LNCAP (cell line): ENCODE data around the gene CD1E.

Experiments used
- TF ChIP-seq, protein P1 (sequence below): fragments of 450-650 bp; IDR thresholded peaks from 2 replicates; pipeline ENCODE4 v1.5.1; 2017; ENCODE audit warnings: mild to moderate bottlenecking

Gene CD1E

DNA sequence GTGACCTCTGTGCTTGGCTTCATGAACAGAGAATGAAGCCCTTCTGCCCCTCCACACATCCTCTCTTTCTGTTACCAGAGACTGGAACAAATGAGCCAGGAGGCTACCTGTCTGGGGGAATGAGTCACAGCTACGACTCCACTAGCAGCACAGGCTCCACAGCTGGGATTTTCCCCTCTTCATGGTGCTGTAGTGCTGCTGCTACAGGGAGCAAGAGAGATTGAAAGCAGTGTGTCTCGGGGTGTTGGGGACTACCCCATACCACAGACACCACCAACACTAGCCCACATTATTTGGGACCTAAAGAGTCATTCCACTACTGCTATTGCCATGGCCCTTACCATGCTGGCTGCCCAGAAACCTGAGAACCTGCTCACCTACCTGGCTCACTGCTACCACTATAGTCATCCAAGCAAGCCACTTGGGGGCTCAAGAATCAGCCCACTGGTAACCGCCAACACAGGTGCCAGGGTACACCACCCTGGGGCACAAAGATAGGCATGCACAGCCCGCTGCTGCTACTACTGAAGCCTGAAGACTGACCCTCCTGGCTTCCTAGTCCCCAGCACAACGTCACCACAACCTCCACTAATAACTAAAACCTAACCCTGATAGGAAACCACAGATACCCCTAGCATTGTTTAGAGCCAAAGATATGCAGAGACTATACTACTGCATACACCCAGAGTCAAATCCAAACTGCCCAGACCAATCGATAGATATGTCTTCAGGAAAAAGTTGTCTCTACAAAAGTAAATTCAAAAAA is 17.7 kb downstream of the CD1E start:
- TF ChIP-seq, protein P1, sequence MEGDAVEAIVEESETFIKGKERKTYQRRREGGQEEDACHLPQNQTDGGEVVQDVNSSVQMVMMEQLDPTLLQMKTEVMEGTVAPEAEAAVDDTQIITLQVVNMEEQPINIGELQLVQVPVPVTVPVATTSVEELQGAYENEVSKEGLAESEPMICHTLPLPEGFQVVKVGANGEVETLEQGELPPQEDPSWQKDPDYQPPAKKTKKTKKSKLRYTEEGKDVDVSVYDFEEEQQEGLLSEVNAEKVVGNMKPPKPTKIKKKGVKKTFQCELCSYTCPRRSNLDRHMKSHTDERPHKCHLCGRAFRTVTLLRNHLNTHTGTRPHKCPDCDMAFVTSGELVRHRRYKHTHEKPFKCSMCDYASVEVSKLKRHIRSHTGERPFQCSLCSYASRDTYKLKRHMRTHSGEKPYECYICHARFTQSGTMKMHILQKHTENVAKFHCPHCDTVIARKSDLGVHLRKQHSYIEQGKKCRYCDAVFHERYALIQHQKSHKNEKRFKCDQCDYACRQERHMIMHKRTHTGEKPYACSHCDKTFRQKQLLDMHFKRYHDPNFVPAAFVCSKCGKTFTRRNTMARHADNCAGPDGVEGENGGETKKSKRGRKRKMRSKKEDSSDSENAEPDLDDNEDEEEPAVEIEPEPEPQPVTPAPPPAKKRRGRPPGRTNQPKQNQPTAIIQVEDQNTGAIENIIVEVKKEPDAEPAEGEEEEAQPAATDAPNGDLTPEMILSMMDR = no peak

DNA sequence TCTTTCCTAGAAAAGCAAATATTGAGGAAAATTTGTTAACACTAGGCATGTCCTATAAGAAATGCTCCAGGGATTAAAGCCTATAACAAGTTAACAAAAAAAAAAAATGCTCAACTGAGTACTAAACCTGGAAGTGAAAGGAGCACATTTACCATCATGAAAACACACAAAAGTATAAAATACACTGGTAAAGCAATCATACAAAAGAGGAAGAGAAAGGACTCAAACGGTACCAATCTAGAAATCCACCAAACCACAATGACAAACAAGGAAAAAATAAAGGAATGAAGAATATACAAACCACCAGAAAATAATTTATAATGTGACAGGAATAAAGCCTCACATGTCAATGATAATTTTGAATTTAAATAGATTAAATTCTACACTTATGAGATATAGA is 21.2 kb downstream of the CD1E start:
- TF ChIP-seq, protein P1 = no peak

DNA sequence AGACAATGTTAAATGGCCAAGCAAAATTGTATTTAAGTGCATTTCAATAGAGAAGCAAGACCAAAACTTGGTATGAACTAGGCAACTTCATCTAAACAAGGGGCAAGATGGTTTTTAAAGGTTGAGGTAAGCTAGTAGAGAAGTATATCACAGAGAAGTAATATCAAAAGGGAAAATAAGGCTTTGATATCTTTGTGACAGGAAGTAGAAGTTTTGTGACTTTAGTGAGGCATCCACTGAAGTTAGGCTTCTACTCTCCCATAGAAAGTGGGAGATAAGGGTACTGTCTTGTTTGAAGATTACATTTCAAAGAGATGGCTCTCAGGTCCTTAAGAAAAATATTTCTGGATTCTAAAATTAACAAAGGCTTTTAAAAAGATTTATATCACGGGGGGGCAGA is 36.6 kb downstream of the CD1E start:
- TF ChIP-seq, protein P1 = no peak

DNA sequence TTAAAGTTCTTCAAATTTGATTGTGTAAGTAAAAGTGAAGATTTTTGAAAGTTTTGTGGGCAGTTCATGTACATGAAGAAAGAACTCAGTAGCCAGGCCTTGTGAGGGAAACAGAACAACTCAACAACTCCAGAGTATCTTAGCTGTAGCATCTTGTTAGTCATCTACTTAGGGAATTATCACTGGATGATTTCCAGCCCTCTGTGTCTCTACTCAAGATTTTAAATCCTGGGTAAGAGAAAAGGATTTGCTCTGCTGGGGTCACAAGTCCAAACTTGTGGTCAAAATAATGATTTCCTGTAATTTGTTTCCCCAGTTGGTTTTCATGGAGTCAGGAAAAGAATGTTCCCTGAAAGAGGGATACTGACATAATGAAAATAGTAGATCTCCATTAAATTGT is 37.4 kb downstream of the CD1E start:
- TF ChIP-seq, protein P1 = no peak

DNA sequence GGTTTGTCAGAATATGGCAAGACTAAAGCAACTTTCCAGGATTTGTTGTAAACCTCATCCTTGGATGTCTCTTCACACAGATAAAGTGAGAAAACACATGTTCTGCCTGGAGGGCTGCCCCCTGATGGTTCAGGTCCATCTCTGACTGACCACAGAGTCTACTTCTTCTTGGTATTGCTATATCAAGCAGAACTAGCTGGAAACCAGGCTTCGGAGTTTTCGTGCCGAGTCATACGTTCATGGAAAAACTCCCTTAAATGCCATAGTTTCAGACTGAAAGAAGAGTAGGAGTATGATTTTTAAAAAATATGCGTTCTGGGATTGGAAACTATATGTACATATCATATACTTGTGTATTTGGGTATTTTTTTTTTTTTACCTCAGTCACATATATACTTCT is 39.8 kb downstream of the CD1E start:
- TF ChIP-seq, protein P1 = no peak

DNA sequence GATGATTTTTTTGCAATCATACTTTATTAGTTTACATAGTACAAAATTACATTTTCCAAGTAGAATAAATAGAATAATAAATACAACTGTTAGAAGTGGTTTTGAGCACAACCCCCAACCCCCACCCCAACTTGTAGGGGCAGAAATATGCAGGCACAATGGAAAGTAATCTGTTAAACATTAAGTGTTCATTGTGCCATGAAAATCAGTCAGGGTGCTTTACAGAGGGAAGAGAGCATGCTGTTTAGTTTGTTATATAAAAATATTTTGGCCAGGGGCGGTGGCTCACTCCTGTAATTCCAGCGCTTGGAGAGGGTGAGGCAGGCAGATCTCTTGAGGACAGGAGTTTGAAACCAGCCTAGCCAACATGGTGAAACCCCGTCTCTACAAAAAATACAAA is 43.0 kb downstream of the CD1E start:
- TF ChIP-seq, protein P1 = no peak

DNA sequence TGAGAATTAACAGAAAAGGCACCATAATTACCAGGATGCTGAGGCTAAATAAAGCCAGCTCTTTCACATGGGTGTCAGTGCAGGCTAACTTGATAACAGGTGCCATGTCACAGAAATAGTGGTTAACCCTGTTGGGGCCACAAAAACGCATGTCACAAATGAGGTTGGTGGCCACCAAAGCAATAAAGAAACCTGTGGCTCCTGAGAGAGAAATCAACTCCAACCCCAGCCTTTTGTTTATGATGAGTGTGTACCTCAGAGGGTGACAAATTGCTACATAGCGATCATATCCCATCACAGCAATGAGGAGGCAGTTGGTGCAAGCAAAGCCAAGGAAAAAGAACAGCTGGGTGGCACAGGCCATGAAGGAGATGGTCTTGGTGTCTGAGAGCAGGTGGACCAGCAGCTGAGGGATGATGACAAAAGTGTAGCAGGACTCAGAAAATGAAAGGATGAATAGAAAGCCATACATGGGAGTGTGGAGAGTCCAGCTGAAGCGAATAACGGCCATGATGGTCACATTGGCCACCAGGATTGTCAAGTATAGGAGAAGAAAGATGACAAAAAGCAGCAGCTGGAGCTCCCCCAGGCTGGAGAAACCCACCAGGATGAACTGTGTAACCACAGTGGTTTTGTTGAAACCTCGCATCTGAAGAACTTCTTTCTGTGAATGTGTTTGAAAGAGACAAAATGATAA is 45.3 kb downstream of the CD1E start, which contains the start of gene OR10T2:
OR10T2 (minus strand) TSS at position 649 of the 697 bp plus-strand sequence; CDS start at position 649, 0 bp downstream.
- TF ChIP-seq, protein P1 = no peak
